ENCODE data around the gene NLE1.
A peak's percentile ranks its signal among the peaks of the same experiment; 100 is the strongest.
"Not testable (repeated sequence)": the region's sequence is repeated elsewhere in the genome, so short reads cannot be mapped to it uniquely, and the experiment has no call there.

The NLE1 gene

GRCh38 chr17:35129154-35129972 lies 12.7 kb downstream of the NLE1 start:
- no peak for DNase-seq (ENCODE audit: low read depth, low spot score)

- DNase-seq (ENCODE audit: low read depth, low spot score) = no peak
Observed at GRCh38 chr17:35127751-35128514, 14.2 kb downstream of the NLE1 start.

- DNase-seq (ENCODE audit: low read depth, low spot score) = no peak
Observed at GRCh38 chr17:35121315-35121714, 20.8 kb downstream of the NLE1 start, which contains the start of gene FNDC8. Gene FNDC8, plus strand, starts transcription at chr17:35121615. Its CDS starts 79 bp downstream, at chr17:35121694.

GRCh38 chr17:35119370-35120165 lies 22.5 kb downstream of the NLE1 start, which contains the start of gene RAD51D:
Gene RAD51D, minus strand, starts transcription at chr17:35119860. Its CDS starts 247 bp downstream, at chr17:35119613.
- DNase-seq (ENCODE audit: low read depth, low spot score) = peak; percentile 15

GRCh38 chr17:35117984-35118383 lies 24.1 kb downstream of the NLE1 start:
- no peak for DNase-seq (ENCODE audit: low read depth, low spot score)

- no peak for DNase-seq (ENCODE audit: low read depth, low spot score)
Observed at GRCh38 chr17:35116845-35117244, 25.3 kb downstream of the NLE1 start.

GRCh38 chr17:35110791-35111190 lies 31.3 kb downstream of the NLE1 start:
- DNase-seq (ENCODE audit: low read depth, low spot score) = not testable (repeated sequence)

- no peak for DNase-seq (ENCODE audit: low read depth, low spot score)
Observed at GRCh38 chr17:35104844-35105450, 37.2 kb downstream of the NLE1 start.

GRCh38 chr17:35103271-35103670 lies 38.8 kb downstream of the NLE1 start:
- no peak for DNase-seq (ENCODE audit: low read depth, low spot score)

- DNase-seq (ENCODE audit: low read depth, low spot score) = no peak
Observed at GRCh38 chr17:35101725-35102124, 40.4 kb downstream of the NLE1 start.

GRCh38 chr17:35101036-35101435 lies 41.1 kb downstream of the NLE1 start:
- no peak for DNase-seq (ENCODE audit: low read depth, low spot score)

GRCh38 chr17:35099908-35100307 lies 42.2 kb downstream of the NLE1 start:
- no peak for DNase-seq (ENCODE audit: low read depth, low spot score)

- no peak for DNase-seq (ENCODE audit: low read depth, low spot score)
Observed at GRCh38 chr17:35097776-35098175, 44.3 kb downstream of the NLE1 start.

GRCh38 chr17:35095741-35096140 lies 46.4 kb downstream of the NLE1 start:
- no peak for DNase-seq (ENCODE audit: low read depth, low spot score)

GRCh38 chr17:35094902-35095301 lies 47.2 kb downstream of the NLE1 start:
- DNase-seq (ENCODE audit: low read depth, low spot score) = no peak

GRCh38 chr17:35090707-35091106 lies 51.4 kb downstream of the NLE1 start:
- not testable (repeated sequence) for DNase-seq (ENCODE audit: low read depth, low spot score)

GRCh38 chr17:35089586-35090296 lies 52.4 kb downstream of the NLE1 start:
- no peak for DNase-seq (ENCODE audit: low read depth, low spot score)

- DNase-seq (ENCODE audit: low read depth, low spot score) = no peak
Observed at GRCh38 chr17:35088881-35089585, 53.1 kb downstream of the NLE1 start.

- no peak for DNase-seq (ENCODE audit: low read depth, low spot score)
Observed at GRCh38 chr17:35088356-35088880, 53.7 kb downstream of the NLE1 start.
